GM18502 (cell line): Measurements from ENCODE around the gene MCOLN2.
A peak's percentile ranks its signal among the peaks of the same experiment; 100 is the strongest.
"Not testable (repeated sequence)": the region's sequence is repeated elsewhere in the genome, so short reads cannot be mapped to it uniquely, and the experiment has no call there.

ENCODE experiments used
- ATAC-seq: cut with Tn5 transposase; IDR thresholded peaks from one replicate; pipeline ENCODE4 v1.9.1; 2021; ENCODE audit warnings: mild to moderate bottlenecking; ENCODE audit not compliant: unreplicated experiment, poor library complexity

MCOLN2 gene

DNA sequence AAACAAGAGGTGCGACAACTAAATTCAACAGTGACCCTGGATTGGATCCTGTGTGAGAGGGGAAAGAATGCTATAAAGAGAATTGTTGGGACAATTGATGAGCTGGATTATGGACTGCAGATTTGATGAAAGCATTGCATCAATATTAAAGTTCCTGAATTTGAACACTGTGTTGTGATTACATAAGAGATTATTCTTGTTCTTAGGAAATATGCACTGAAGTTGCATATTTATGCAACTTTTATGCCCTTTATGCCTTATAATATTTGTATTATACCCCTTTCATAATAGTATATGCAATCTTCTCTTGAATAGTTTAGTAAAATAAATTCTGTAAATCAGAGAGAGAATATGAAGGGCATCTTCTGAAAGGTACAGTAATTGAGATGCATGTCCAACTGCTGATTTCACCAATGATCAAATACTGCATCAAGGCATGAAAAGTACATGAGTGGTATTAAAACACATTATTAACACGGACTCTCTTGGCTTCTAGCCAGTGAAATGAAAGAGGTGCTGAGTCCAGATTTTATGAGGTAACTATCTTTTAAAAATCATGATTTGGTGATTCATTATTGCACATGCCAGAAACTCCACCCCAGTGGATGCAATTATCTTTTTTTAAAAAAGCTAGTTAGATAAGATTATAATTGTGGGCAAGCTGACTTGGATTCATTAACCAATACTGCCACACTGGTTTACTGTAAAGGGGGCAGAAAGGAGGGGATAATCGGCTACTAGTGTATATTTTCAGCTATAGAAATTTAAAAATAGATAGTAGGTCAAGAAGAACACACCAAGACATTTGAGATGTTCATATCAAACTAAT lies 84.0 kb downstream of the MCOLN2 start:
- no peak for ATAC-seq

DNA sequence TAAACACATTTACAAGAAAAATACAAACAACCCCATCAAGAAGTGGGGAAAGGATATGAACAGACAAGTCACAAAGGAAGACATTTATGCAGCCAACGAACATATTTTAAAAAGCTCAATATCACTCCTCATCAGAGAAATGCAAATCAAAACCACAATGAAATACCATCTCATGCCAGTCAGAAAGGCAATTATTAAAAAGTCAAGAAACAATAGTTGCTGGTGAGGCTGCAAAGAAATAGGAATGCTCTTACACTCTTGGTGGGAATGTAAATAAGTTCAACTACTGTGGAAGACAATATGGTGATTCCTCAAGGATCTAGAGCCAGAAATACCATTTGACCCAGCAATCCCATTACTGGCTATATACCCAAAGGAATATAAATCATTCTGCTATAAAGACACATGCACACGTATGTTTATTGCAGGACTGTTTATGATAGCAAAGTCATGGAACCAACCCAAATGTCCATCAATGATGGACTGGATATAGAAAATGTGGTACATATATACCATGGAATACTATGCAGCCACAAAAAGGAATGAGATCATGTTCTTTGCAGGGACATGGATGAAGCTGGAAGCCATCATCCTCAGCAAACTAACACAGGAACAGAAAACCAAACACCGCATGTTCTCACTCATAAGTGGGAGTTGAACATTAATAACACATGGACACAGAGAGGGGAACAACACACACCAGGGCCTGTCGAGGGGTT lies 88.0 kb downstream of the MCOLN2 start:
- ATAC-seq, result not testable (repeated sequence)

DNA sequence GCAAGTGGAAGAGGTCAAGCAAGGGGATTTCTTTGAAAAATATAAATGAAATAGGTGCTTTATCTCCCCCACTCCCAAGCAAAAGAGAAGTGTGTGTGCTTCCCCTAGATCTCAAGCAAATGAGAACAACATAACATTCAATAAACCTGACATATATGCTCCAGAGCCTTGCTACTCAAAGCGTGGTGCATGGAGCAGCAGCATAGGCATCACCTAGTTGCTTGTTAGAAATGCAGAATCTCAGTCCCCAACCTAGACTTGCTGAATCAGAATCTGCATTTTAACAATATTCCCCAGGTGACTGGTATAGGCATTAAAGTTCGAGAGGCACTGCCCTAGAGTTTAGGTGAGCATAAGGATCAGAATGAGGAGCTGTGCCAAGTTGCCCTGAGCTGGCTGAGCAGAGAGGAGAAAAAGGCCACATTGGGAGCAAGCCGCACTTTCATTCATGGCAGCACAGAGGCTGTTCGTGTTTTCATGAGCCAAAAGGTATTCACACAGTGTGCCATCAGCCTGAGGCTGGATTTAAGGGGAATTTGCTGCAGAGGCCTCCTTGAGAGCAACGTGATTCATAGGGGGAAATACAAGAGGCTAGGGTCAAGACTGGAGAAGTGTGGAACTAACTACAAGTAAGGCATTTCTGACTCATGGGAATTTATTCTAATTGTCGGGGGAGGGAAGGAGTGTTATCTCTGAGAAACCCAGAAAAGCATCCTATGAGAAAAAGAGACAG lies 89.7 kb downstream of the MCOLN2 start:
- peak; percentile 55 for ATAC-seq

DNA sequence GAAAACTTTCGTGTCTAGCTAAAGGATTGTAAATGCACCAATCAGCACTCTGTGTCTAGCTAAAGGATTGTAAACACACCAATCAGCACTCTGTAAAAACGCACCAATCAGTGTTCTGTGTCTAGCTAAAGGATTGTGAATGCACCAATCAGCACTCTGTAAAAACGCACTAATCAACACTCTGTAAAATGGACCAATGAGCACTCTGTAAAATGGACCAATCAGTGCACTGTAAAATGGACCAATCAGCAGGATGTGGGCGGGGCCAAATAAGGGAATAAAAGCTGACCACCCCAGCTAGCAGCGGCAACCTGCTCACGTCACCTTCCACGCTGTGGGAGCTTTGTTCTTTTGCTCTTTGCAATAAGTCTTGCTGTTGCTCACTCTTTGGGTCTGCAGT lies 94.2 kb downstream of the MCOLN2 start:
- ATAC-seq, result not testable (repeated sequence)

DNA sequence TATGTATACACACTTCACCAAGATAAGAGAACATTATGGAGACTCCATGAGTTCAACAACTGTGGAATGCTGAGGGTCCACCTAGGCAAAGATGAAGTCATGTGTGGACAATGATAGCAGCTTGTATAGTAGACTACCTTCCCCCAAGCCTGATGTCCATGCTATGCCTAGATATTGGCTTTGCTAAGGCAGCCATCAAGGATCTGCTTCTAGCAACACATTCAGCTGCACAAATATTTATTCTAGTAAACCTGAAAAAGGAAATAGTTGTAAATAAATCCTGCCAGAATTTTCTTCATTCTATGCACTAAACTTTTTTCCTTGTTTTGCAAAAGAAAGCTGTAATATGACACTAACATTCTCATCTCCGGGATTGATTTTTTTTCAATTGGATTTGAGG lies 96.9 kb downstream of the MCOLN2 start:
- ATAC-seq, result no peak

DNA sequence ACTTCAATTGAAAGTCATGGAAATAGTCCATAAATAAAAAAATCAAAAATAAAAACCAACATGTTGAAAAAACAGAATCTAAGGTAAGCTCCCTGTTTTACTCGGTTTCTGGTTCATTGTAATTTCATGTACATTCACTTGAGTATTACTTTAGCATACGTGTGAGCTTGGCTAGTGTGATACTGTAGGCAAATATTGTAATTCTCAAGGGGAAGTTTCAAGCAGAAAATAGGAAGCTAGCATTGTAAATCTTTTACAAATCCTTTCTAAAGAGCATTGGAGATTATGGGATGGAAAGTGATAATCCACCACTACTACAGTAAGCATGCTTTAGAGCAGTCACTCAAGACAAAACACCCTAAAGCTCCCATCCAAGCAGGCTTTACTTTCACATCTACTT lies 100.6 kb downstream of the MCOLN2 start:
- no peak for ATAC-seq

DNA sequence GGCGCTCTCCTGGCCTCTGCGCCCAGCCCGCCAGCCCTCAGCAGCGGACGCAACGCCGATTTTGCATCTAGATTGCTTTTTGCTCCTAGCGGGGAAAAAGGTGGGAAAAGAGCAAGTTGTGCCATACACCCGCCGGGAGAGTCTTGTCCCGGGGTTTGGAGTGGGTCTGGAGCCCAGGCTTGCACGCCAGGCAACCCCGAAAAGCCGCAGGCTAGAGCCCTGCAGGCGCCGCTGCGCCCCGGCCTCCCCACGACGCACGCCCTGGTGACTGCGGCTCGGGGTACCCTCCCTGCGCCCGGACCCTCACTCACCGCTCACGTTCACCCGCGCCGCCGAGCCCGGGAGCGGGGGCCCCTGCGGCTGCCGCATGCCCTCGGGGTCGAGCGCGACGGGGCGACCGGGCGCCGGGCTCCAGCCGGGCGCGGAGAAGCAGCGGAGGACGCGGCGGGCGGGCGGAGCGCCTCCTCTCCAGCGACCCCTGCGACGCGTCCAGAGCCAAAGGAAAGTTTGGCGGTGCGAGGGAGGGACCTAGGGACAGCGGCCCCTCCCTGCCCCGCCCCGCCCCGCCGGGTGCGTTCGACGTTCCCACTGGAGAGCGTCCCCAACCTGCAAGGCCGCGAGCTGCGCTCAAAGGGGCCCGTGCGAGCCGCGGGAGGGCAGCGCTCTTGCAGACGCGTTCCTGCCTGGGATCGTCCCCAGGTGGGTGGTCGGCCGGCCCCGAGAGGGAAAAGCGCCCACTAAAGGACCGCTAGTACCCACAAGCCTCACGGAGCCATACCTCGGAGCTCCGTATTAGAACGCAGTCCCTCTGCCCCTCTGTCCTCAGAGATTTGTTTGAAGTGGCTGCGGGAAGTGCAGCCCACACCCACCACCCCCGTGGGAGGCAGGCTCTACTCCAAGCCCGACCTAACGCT lies 104.0 kb downstream of the MCOLN2 start, which contains the start of gene LPAR3:
Gene LPAR3 (minus strand): TSS at position 502 of the 914 bp plus-strand sequence. CDS start 27,086 bp downstream, outside the sequence.
- peak; percentile 48 for ATAC-seq

DNA sequence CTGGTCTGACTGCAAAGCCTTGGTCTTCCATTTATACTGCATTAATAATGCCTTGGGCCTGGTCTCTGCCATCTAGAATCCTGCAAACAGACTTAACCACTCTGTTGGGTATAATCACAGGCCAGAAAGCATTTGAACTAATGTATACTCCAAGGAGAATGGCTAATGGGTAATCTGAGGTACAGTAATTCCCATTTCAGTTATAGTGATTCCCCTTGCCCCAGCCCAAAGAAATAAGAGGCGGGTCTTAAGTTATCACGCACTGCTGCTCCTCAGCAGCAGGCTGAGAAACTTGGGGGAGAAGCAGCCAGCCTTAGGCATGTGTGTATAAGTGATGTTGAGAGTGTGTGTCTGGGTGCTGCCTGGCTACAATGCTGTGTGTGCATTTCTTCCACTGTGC lies 106.3 kb downstream of the MCOLN2 start:
- ATAC-seq, result no peak

DNA sequence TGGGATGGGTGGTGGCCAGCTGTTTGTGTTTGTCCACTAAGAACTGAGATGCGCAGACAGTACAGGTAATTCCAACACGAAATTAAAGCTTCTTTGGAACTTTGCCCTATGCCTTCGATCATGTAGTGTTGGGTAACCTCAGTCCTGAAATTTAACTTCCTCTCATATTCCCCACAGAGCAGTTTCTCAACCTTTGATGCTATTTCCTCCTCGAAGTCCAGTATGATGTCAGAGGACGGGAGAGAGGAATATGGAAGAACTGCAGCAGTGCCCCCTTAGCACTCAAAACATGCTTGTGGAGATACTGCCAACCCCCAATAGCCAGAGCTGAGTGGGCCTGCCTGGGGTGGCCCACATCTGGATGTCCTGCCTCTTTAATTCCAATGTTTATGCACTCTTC lies 107.5 kb downstream of the MCOLN2 start:
- ATAC-seq, result no peak

DNA sequence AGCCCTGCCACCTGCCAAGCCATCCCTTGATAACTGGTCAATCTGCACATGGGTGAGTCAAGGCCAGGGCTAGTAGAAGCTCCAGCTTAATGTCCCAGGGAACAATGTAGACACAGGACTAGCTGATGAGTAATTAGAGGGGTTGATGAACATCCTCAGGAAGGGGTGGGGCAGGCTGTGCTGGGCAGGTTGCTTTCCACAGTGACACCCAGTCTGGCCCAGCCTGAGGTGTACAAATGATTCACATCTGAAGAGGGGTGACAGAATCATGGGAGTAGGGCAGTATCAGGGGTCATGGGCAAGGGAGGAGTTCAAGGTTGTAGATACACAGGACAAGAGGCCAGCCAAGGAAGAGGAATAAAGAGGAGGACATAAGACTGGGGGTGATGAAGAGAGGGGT lies 108.2 kb downstream of the MCOLN2 start:
- ATAC-seq, result no peak

DNA sequence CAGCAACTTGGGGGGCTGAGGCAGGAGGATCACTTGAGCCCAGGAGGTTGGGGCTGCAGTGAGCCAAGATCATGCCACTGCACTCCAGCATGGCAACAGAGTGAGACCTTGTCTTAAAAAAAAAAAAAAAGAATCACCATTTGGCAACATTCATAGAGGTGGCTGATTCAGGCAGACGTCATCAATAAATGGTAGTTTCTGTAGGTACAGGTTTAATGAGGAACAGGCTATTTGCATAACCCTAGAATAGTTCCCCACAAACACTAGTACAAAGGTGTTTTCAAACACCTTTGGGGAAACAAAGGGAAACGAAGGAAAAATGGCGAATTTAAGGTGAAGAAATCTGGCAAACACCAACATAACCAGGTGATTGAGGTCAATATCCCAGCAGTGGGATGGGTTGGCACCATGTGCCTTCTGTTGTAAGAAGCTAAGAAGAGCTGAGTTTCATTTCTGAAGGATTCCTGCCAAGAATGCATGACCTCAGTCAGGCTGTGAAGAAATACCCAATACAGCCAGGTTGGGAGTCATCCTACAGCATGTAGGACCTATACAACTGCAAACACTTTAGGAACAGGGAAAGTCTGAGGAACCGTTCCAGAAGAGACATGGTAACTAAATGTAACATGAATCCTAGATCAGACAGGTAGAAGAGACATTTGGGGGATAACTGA lies 109.5 kb downstream of the MCOLN2 start:
- ATAC-seq, result no peak

DNA sequence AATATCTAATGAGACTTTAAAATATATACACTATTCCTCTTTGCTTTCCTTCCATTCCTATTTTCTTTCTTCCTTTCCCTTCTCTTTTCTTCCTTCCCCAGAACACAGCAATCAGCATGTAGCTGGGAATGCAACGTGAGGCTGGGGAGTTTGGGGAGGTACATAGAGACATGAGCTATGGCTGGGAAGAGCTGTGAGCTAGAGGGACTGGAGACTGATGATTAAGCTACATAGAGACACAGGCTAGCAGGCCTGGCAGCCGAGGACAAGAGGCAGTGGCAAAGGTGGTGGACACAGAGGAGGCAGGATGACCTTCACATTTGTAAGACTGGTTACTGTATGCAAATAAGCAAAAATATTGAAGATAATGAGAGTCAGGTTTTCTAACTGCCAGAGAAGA lies 111.4 kb downstream of the MCOLN2 start:
- no peak for ATAC-seq

DNA sequence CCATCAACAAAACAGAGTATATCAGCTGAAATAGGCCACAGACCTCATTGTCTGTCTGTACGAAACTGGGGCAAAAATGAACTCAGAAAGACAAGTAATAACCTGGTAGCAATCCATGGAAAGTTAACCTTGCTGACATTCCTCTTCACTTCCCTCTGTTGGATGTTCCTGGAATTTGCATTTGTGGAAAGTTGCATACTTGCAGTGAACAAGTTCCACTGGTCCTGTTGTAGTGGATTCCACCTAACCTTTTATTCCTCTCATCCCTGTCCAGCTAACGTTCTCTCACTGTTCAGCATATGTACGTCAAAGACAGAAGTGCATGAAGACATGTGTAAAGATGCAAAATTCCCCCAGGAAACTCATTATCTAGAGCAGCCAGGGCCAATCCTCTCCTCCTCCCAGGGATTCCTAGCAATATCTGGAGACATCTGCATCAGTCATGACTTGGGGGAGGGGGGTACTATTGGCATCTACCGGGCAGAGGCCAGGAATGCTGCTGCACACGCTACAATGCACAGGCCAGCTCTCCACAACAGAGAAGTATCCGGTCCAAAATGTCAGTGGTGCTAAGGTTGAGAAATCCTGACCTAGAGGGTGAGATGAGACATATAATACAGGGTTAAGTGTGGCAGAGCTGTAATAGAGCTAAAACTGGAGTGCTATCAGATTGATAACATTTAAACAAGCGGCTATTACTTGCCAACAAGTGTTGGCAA lies 112.1 kb downstream of the MCOLN2 start:
- no peak for ATAC-seq

DNA sequence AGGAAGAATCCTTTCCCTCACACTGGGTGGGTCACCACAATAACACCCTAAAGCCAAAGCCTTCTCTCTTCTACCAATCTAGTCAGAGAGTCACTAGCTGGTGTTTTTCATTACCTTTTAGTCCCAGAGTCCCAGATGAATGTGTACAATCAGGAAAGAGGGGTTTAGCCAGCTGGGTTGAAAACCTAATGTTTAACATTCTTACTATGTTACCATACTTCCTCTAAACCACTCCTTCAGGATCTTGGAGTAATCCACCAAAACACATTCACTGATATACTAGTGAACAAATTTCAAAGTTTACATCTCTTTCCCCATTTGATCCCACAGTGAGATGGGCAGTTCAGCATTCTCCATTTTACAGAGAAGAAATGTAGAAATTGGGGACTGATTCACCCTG lies 113.6 kb downstream of the MCOLN2 start:
- no peak for ATAC-seq

DNA sequence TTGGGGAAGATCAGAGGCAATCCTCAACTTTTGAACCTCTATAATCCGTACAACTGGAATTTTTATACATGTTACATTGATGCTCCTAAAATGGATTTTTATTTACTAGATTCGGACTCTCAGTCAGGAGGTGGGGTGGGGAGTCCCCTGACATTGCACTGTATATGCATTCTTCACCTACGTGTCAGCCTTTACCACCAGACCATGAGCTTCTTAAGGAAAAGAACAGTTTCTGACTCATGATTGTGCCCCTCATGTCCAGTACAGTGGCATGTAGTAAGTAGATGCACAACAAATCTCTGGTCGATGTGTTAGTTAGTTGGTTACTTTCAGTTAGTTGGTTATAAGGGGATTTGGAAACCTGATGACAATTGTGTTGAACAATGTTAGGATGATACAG lies 119.3 kb downstream of the MCOLN2 start:
- no peak for ATAC-seq

DNA sequence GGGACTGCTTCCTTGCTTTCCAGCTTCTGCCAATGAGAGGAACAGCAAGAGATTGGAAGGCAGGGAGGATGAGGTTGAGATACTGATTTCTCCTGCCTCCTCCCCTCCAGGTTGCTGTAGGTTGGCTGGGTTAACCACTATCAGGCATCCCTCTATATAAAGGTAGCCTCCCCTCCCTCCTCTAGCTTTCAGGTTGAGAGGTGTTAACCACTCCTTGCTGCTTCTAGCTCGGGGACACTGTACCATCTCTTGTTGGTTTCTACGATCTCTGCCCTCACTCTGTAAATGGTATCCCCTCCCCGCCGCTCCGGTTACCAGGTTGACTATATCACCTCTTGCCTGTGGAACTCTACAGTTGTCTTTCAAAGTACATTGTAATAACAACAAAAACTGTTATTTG lies 120.6 kb downstream of the MCOLN2 start:
- no peak for ATAC-seq
